Keratinocyte (primary cell): Measurements from ENCODE around the gene TMEM259. TPM values are rescaled to one million over a fixed set of nuclear protein-coding genes. Genes with fewer than 3 reads are reported as not detected.

Experiments used
- DNase-seq: peaks from one replicate; pipeline ENCODE4 v3.0.0-alpha.2; 2011; ENCODE audit warnings: low read depth, missing footprints, low spot score
- FAIRE-seq: peaks from 2 replicates; lab custom pipeline; 2011; peaks lifted over from hg19 to GRCh38; lab: Jason Lieb, UNC
- H2AFZ ChIP-seq: 2 replicates; pipeline ENCODE4 v1.6.0; 2012; ENCODE audit warnings: low read length, control low read depth, inconsistent platforms; ENCODE audit not compliant: control insufficient read depth
- H3K27ac ChIP-seq: 2 replicates; pipeline ENCODE4 v1.5.1; 2011; ENCODE audit warnings: low read length; ENCODE audit not compliant: control insufficient read depth, insufficient read depth
- H3K27me3 ChIP-seq: 3 replicates; pipeline ENCODE4 v1.6.0; 2011; ENCODE audit warnings: low read length; ENCODE audit not compliant: control insufficient read depth, insufficient read depth; ENCODE audit errors: extremely low read depth
- H3K36me3 ChIP-seq, 2 experiments: 2 replicates in 1 of 2; 3 replicates in 1 of 2; pipeline ENCODE4 v1.5.1; 2011; ENCODE audit warnings: low read length in 2 of 2, mild to moderate bottlenecking in 1 of 2; ENCODE audit not compliant: control insufficient read depth in 2 of 2, insufficient read depth in 2 of 2; ENCODE audit errors: extremely low read depth in 1 of 2
- H3K4me1 ChIP-seq: 3 replicates; pipeline ENCODE4 v1.5.1; 2011; ENCODE audit warnings: low read length; ENCODE audit not compliant: control insufficient read depth, insufficient read depth; ENCODE audit errors: extremely low read depth
- H3K4me2 ChIP-seq: 3 replicates; pipeline ENCODE4 v1.6.0; 2011; ENCODE audit warnings: low read depth, low read length; ENCODE audit not compliant: control insufficient read depth, insufficient read depth; ENCODE audit errors: extremely low read depth
- H3K4me3 ChIP-seq, 3 experiments: fragments of 200-600 bp in 1 of 3; sonication (generic) in 1 of 3; 2 replicates in 2 of 3; 3 replicates in 1 of 3; pipeline ENCODE4 v1.5.1; 2011 to 2016; ENCODE audit warnings: low read length in 3 of 3, mild to moderate bottlenecking in 3 of 3, control low read depth in 2 of 3, inconsistent platforms in 1 of 3, low read depth in 1 of 3, mixed read lengths in 1 of 3, mixed run types in 1 of 3, moderate library complexity in 1 of 3; ENCODE audit not compliant: control insufficient read depth in 2 of 3, insufficient read depth in 2 of 3; ENCODE audit errors: extremely low read depth in 1 of 3
- H3K79me2 ChIP-seq: 2 replicates; pipeline ENCODE4 v1.6.0; 2012; ENCODE audit warnings: low read length; ENCODE audit not compliant: control insufficient read depth, insufficient read depth
- H3K9ac ChIP-seq: 3 replicates; pipeline ENCODE4 v1.6.0; 2011; ENCODE audit warnings: low read length; ENCODE audit not compliant: control insufficient read depth, insufficient read depth; ENCODE audit errors: extremely low read depth
- H3K9me1 ChIP-seq: 3 replicates; pipeline ENCODE4 v1.6.0; 2011; ENCODE audit warnings: low read length; ENCODE audit not compliant: control insufficient read depth, insufficient read depth; ENCODE audit errors: extremely low read depth
- H3K9me3 ChIP-seq: 2 replicates; pipeline ENCODE4 v1.5.1; 2012; ENCODE audit warnings: low read depth, low read length; ENCODE audit not compliant: control insufficient read depth
- H4K20me1 ChIP-seq: 3 replicates; pipeline ENCODE4 v1.6.0; 2011; ENCODE audit warnings: low read length; ENCODE audit not compliant: control insufficient read depth, insufficient read depth; ENCODE audit errors: extremely low read depth
- EZH2 ChIP-seq: IDR thresholded peaks from one replicate; pipeline ENCODE4 v1.6.1; 2012; ENCODE audit warnings: inconsistent platforms, mild to moderate bottlenecking, low read length, moderate library complexity
- dilution Hi-C: fragments of 300-500 bp; cut with MboI; formaldehyde crosslinking; loops from one replicate; pipeline ENCODE4 v1.7.0; 2020; ENCODE audit warnings: low sequenced_read_pairs; ENCODE audit not compliant: extremely low pct_ligation_motif_present
- polyA plus RNA-seq, 5 experiments: library from polyadenylated mRNA; depleted of rRNA in 3 of 5; stranded (reverse) in 3 of 5; stranded (forward) in 1 of 5; unstranded in 1 of 5; fragments of >200 nt; gene quantifications; 1 replicate in 1 of 5; 2 replicates in 3 of 5; 3 replicates in 1 of 5; pipeline versions ENCODE4 v1.2.1 to v1.2.3, GENCODE V29; 2011 to 2012; ENCODE audit warnings: missing spikeins in 2 of 5, low read depth in 1 of 5, low replicate concordance in 1 of 5
- TF ChIP-seq, protein P1 (sequence below), 3 experiments: IDR thresholded peaks in 1 of 3; conservative IDR thresholded peaks in 1 of 3; optimal IDR thresholded peaks in 1 of 3; 2 replicates in 2 of 3; 3 replicates in 1 of 3; pipeline versions ENCODE3 to v1.5.1; 2011; ENCODE audit warnings: low read length in 3 of 3, mild to moderate bottlenecking in 3 of 3, moderate library complexity in 2 of 3, control low read depth in 1 of 3, inconsistent platforms in 1 of 3; ENCODE audit not compliant: insufficient read depth in 2 of 3; ENCODE audit errors: extremely low read depth in 1 of 3

The TMEM259 gene
- polyA plus RNA-seq, 1 donor (not counting 4 experiments of a cell fraction or from before 2014, with no cell fraction given) = 61.5 TPM

DNA sequence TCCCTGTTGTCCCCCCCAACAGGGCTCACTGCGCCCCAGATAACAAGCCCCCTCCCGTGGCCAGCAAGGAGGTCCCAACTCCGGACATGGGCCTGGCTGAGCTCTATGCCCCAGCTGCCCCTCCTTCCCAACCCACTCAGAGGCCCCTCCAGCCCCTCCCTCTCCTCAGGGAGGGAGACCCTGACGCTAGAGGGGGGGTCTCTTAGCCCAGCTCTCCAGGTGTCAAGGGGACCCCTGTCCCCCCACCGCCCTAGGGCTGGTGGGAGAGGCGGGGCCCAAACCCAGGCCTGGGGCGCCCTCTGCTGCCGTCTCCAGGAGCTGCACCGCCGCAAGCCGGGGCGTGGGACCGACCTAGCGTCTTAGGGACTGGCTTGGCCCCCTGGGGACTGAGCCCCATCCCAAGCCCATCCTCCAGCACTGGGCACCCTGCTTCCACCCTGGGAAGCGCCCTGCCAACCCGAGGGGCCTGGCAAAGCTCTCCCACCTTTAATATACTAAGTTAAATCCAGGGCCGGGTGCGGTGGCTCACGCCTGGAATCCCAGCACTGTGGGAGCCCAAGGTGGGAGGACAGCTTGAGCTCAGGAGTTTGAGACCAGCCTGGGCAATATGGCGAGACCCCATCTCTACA is 19.3 kb downstream of the TMEM259 start:
- Histone ChIP-seq H3K36me3 (no peaks in the 10 kb centered on the region), H3K79me2 (no peaks in the 10 kb centered on the region), H3K4me3 (peak overlapping the region in 1 of 3 experiments; percentile 44), H3K9me1 (no peaks in the 10 kb centered on the region), H3K27ac (no peak overlapping the region), H3K9ac (no peak overlapping the region), H3K4me2 (peak overlapping the region; percentile 10), H3K27me3 (peaks cover 50% of the 10 kb centered on the region), H4K20me1 (peaks cover 3% of the 10 kb centered on the region), H3K9me3 (no peaks in the 10 kb centered on the region), H3K4me1 (peaks cover 2% of the 10 kb centered on the region), H2AFZ (no peak overlapping the region)
- dilution Hi-C loops = no loop called here
- DNase-seq = no peak
- TF ChIP-seq EZH2 = no peak
- TF ChIP-seq, protein P1, sequence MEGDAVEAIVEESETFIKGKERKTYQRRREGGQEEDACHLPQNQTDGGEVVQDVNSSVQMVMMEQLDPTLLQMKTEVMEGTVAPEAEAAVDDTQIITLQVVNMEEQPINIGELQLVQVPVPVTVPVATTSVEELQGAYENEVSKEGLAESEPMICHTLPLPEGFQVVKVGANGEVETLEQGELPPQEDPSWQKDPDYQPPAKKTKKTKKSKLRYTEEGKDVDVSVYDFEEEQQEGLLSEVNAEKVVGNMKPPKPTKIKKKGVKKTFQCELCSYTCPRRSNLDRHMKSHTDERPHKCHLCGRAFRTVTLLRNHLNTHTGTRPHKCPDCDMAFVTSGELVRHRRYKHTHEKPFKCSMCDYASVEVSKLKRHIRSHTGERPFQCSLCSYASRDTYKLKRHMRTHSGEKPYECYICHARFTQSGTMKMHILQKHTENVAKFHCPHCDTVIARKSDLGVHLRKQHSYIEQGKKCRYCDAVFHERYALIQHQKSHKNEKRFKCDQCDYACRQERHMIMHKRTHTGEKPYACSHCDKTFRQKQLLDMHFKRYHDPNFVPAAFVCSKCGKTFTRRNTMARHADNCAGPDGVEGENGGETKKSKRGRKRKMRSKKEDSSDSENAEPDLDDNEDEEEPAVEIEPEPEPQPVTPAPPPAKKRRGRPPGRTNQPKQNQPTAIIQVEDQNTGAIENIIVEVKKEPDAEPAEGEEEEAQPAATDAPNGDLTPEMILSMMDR (optimal IDR thresholded peaks at IDR 0.05 in 1 of 3, IDR thresholded peaks at IDR 0.05 in 1 of 3, conservative IDR thresholded peaks at IDR 0.05 in 1 of 3; ENCODE audit: extremely low read depth in 1 of 3, insufficient read depth in 2 of 3, low read length in 3 of 3) = peak; percentile 62 to 95 (median 79)
- no peak for FAIRE-seq

DNA sequence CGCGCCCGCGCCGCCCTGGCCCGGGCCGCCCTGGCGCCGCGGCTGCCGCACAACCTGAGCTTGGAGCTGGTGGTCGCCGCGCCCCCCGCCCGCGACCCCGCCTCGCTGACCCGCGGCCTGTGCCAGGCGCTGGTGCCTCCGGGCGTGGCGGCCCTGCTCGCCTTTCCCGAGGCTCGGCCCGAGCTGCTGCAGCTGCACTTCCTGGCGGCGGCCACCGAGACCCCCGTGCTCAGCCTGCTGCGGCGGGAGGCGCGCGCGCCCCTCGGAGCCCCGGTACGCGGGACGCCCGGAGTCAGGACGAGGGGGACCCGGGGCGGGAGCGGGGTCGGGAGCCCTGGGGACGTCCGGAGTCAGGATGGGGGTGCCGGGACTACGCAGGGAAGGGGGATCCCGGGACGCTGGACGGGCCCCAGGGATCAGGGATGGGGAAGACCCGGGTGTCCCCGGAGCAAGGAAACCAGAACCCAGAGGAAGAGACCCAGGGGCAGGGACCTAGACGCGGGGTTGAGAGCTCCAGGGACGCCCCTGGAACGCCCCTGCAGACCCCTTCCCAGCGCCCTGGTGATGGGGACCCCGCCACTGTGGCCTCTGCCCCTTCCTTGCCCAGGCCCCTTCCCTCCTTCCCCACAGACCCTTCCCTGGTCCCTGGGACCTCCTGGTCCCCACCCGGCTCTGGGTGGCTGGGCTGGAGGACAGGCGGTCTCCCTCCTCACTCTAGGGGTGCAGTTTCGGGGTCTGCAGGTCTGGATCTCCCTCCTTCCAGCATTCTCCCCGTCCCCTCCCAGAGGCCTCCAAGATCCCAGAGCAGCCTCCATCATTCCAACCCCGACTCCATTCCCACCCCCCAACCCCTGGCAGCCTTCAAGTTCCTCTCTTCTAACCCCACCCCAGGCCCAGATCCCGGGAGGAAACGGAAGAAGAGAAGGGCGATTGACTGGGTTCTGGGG is 20.1 kb downstream of the TMEM259 start:
- Histone ChIP-seq H4K20me1 (peaks cover 3% of the 10 kb centered on the region), H3K4me3 (peak overlapping the region in 1 of 3 experiments; percentile 44), H3K9ac (no peak overlapping the region), H3K4me1 (peaks cover 9% of the 10 kb centered on the region), H3K4me2 (peak overlapping the region; percentile 22), H2AFZ (no peak overlapping the region), H3K27me3 (peaks cover 54% of the 10 kb centered on the region), H3K9me3 (no peaks in the 10 kb centered on the region), H3K79me2 (no peaks in the 10 kb centered on the region), H3K36me3 (no peaks in the 10 kb centered on the region), H3K9me1 (no peaks in the 10 kb centered on the region), H3K27ac (no peak overlapping the region)
- DNase-seq (no peak), FAIRE-seq (no peak)
- TF ChIP-seq, protein P1 (optimal IDR thresholded peaks at IDR 0.05 in 1 of 3, IDR thresholded peaks at IDR 0.05 in 1 of 3, conservative IDR thresholded peaks at IDR 0.05 in 1 of 3; ENCODE audit: extremely low read depth in 1 of 3, insufficient read depth in 2 of 3, low read length in 3 of 3) = no peak
- peak; percentile 79 for TF ChIP-seq EZH2
- dilution Hi-C loops = no loop called here
